Measurements from ENCODE around the gene LRGUK.

LRGUK gene

GRCh38 chr7:134311807-134312206 is 184.7 kb downstream of the LRGUK start:
- no peak for DNase-seq

DNA sequence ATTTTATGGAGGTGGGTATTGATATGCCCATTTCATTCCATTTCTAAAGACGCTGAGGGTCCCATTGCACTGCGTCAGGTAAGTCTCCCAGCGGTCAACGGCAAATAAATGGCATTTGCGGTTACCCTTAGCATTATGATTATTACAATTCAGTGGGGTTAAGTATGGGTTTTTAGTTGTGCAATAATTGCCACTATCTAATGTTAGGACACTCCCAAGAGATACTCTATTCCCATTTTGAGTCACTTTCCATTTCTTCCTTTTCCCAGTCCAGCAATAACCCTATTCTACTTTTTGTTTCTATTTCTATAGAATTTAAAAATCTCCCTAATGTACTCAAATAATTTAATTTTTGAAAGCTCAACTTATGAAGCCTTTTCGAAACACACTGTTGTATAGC is 185.6 kb downstream of the LRGUK start:
- DNase-seq: no peak

DNA sequence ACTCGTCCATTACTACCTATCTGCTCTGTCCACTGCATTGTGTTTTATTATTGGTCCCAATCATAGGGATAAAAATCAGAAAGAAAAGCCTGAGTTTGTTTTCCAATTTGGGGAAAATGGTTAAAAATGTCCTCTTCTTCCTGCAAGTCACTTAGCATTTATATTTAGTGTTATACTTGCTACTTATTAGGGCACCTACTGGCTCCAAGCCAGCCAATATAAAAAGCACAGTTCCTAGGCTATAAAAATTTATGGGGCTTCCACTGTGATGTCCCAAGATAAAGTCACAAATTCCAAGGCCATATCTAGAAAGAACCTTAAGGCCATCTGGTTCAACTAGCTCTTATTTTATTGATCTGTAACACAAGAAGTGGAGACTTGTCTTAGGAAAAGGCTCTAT is 186.4 kb downstream of the LRGUK start:
- no peak for DNase-seq

All from NCI-H510A (cell line).